Tibial nerve (tissue), 4 donors: Measurements from ENCODE around the gene MAP1LC3B. TPM values are rescaled to one million over a fixed set of nuclear protein-coding genes. Genes with fewer than 3 reads are reported as not detected.
"Not testable (repeated sequence)": the region's sequence is repeated elsewhere in the genome, so short reads cannot be mapped to it uniquely, and the experiment has no call there.

ENCODE experiments used
- DNase-seq, 2 donors: peaks; one replicate each; pipeline ENCODE4 v3.0.0-alpha.2; 2019; ENCODE audit warnings: low spot score in 2 of 2
- H3K27ac ChIP-seq, 4 donors: fragments of 200-600 bp; sonication (generic) in 3 of 4; one replicate each; pipeline ENCODE4 v1.5.1; 2017 to 2019; ENCODE audit warnings: mild to moderate bottlenecking in 1 of 4
- H3K27me3 ChIP-seq, 2 donors: fragments of 200-600 bp; sonication (generic) in 1 of 2; one replicate each; pipeline versions ENCODE4 v1.5.1 to v1.6.0; 2017 to 2019
- H3K36me3 ChIP-seq, 3 donors: fragments of 200-600 bp; sonication (generic); one replicate each; pipeline ENCODE4 v1.5.1; 2018 to 2019
- H3K4me1 ChIP-seq, 4 donors: fragments of 200-600 bp; sonication (generic) in 3 of 4; one replicate each; pipeline ENCODE4 v1.5.1; 2017 to 2019
- H3K4me3 ChIP-seq, 4 donors: fragments of 200-600 bp; sonication (generic) in 3 of 4; one replicate each; pipeline ENCODE4 v1.5.1; 2017 to 2019; ENCODE audit warnings: mild to moderate bottlenecking in 1 of 4, moderate library complexity in 1 of 4
- H3K9me3 ChIP-seq, 4 donors: fragments of 200-600 bp; sonication (generic) in 3 of 4; one replicate each; pipeline ENCODE4 v1.5.1; 2017 to 2019
- CTCF ChIP-seq, 5 experiments: fragments of 200-600 bp in 3 of 5; fragments of 450-650 bp in 2 of 5; sonication (generic) in 3 of 5; IDR thresholded peaks; one replicate each; pipeline ENCODE4 v1.5.1; 2016 to 2019; ENCODE audit warnings: antibody characterized with exemption in 5 of 5, mild to moderate bottlenecking in 3 of 5, moderate library complexity in 2 of 5
- EP300 ChIP-seq, 2 donors: sonication (generic); formaldehyde crosslinking; IDR thresholded peaks; one replicate each; pipeline ENCODE4 v1.6.1; 2017; ENCODE audit warnings: antibody characterized with exemption in 2 of 2, mild to moderate bottlenecking in 1 of 2
- POLR2A ChIP-seq, 2 donors: fragments of 450-650 bp; IDR thresholded peaks; one replicate each; pipeline ENCODE4 v1.6.1; 2017; ENCODE audit warnings: antibody characterized with exemption in 2 of 2, mild to moderate bottlenecking in 2 of 2, moderate library complexity in 2 of 2
- WGBS, 2 donors: methylation state at CpG; one replicate each; pipeline ENCODE4 v1.1.5; 2018; 5-methylcytosine and 5-hydroxymethylcytosine counted together
- total RNA-seq, 4 donors: library from RNA; depleted of rRNA; stranded (reverse); fragments of >200 nt; gene quantifications; one replicate each; pipeline ENCODE4 v1.1.0, GENCODE V29; 2016

MAP1LC3B gene
- total RNA-seq, 4 donors from 2014 or later, result 60.9 to 78.1 (median 68.2) TPM

GRCh38 chr16:87380881-87381280 is 11.3 kb upstream of the MAP1LC3B start:
- peak overlapping the region; percentile 13 to 96 (median 92) for H3K27ac ChIP-seq
- peaks cover 0 to 58% (median 42%) of the 10 kb centered on the region in 4 donors for H3K4me1 ChIP-seq
- H3K36me3 ChIP-seq, result no peaks in the 10 kb centered on the region
- no peak for DNase-seq
- WGBS, 2 donors, result 55 to 59% methylated on average over 4 of the region's 4 CpGs
- H3K27me3 ChIP-seq, result no peaks in the 10 kb centered on the region
- H3K9me3 ChIP-seq, result no peaks in the 10 kb centered on the region
- peak overlapping the region in 3 of 4 donors; percentile 28 to 98 (median 61) for H3K4me3 ChIP-seq
- TF ChIP-seq EP300 (IDR thresholded peaks at IDR 0.05), result no peak
- no peak for TF ChIP-seq CTCF (IDR thresholded peaks at IDR 0.05)
- TF ChIP-seq POLR2A (IDR thresholded peaks at IDR 0.05), result no peak

GRCh38 chr16:87382023-87382785 is 9.9 kb upstream of the MAP1LC3B start:
- TF ChIP-seq POLR2A (IDR thresholded peaks at IDR 0.05) (no peak), EP300 (IDR thresholded peaks at IDR 0.05) (no peak), CTCF (IDR thresholded peaks at IDR 0.05) (no peak)
- Histone ChIP-seq H3K4me3 (peak overlapping the region; percentile 61 to 98 (median 82)), H3K36me3 (no peaks in the 10 kb centered on the region), H3K9me3 (no peaks in the 10 kb centered on the region), H3K4me1 (peaks cover 0 to 61% (median 38%) of the 10 kb centered on the region in 4 donors), H3K27ac (peak overlapping the region; percentile 88 to 96 (median 92)), H3K27me3 (no peaks in the 10 kb centered on the region)
- DNase-seq, result no peak
- WGBS, 2 donors, result 21 to 22% methylated on average over 17 of the region's 17 CpGs

- TF ChIP-seq CTCF (IDR thresholded peaks at IDR 0.05) (no peak), EP300 (IDR thresholded peaks at IDR 0.05) (peak; percentile 65 to 90), POLR2A (IDR thresholded peaks at IDR 0.05) (peak; percentile 96 to 98)
- H3K4me1 ChIP-seq, result peaks cover 0 to 70% (median 46%) of the 10 kb centered on the region in 4 donors
- H3K4me3 ChIP-seq, result peak within 1 kb of the TSS; percentile 61 to 98 (median 82)
- no peaks in the 10 kb centered on the region for H3K27me3 ChIP-seq
- peak within 1 kb of the TSS; percentile 88 to 96 (median 92) for H3K27ac ChIP-seq
- 0% methylated on average over 26 to 55 of the region's 92 CpGs for WGBS, 2 donors
- no peaks in the 10 kb centered on the region for H3K9me3 ChIP-seq
- no peaks in the 10 kb centered on the region for H3K36me3 ChIP-seq
- peak; percentile 79 to 82 for DNase-seq
Observed at GRCh38 chr16:87383505-87384161, 8.5 kb upstream of the MAP1LC3B start, which contains the start of gene FBXO31. Gene FBXO31, minus strand, starts transcription at chr16:87383776. Its CDS starts 32 bp downstream, at chr16:87383744.

- Histone ChIP-seq H3K36me3 (no peaks in the 10 kb centered on the region), H3K4me1 (peaks cover 0 to 72% (median 41%) of the 10 kb centered on the region in 4 donors), H3K27ac (peak overlapping the region; percentile 88 to 96 (median 92)), H3K27me3 (no peaks in the 10 kb centered on the region), H3K9me3 (no peaks in the 10 kb centered on the region), H3K4me3 (peak overlapping the region; percentile 54 to 98 (median 82))
- no peak for DNase-seq
- 4 to 20% methylated on average over 17 to 48 of the region's 64 CpGs for WGBS, 2 donors
- no peak for TF ChIP-seq POLR2A (IDR thresholded peaks at IDR 0.05)
- no peak for TF ChIP-seq CTCF (IDR thresholded peaks at IDR 0.05)
- peak in 1 of 2 donors; percentile 29 for TF ChIP-seq EP300 (IDR thresholded peaks at IDR 0.05)
Observed at GRCh38 chr16:87384162-87384874, 7.8 kb upstream of the MAP1LC3B start.

GRCh38 chr16:87384875-87385167 is 7.3 kb upstream of the MAP1LC3B start:
- H3K27me3 ChIP-seq, H3K9me3 ChIP-seq, H3K36me3 ChIP-seq, DNase-seq: not testable (repeated sequence)
- Histone ChIP-seq H3K4me3 (peak overlapping the region in 3 of 4 donors; percentile 54 to 98 (median 71)), H3K4me1 (peaks cover 0 to 68% (median 39%) of the 10 kb centered on the region in 4 donors), H3K27ac (peak overlapping the region; percentile 88 to 96 (median 92))
- 88 to 90% methylated on average over 12 of the region's 12 CpGs for WGBS, 2 donors
